NOMO-1 treated with DMSO at 0.1 percent for 48 hours (cell line): ENCODE results near the gene RNASE12.
A peak's percentile ranks its signal among the peaks of the same experiment; 100 is the strongest.
"Not testable (repeated sequence)": the region's sequence is repeated elsewhere in the genome, so short reads cannot be mapped to it uniquely, and the experiment has no call there.

Experiments
- DNase-seq: peaks from one replicate; lab custom pipeline; 2025; ENCODE audit not compliant: unreplicated experiment; lab: John Stamatoyannopoulos, UW

RNASE12 gene

GRCh38 chr14:20591235-20591634, at the start of gene RNASE12:
Gene RNASE12, minus strand, starts transcription at chr14:20591376. Its CDS starts 653 bp downstream, at chr14:20590723.
- no peak for DNase-seq

GRCh38 chr14:20632831-20633691, 41.9 kb upstream of the RNASE12 start:
- peak; percentile 75 for DNase-seq

- DNase-seq, result no peak
Observed at GRCh38 chr14:20632448-20632830, 41.3 kb upstream of the RNASE12 start.

- DNase-seq, result peak; percentile 24
Observed at GRCh38 chr14:20631880-20632389, 40.8 kb upstream of the RNASE12 start.

GRCh38 chr14:20631023-20631879, 40.1 kb upstream of the RNASE12 start:
- DNase-seq, result peak; percentile 37

GRCh38 chr14:20630340-20631022, 39.3 kb upstream of the RNASE12 start:
- DNase-seq, result peak; percentile 29

GRCh38 chr14:20628063-20628854, 37.1 kb upstream of the RNASE12 start:
- no peak for DNase-seq

GRCh38 chr14:20627346-20628027, 36.3 kb upstream of the RNASE12 start:
- DNase-seq, result no peak

GRCh38 chr14:20626274-20626673, 35.1 kb upstream of the RNASE12 start:
- no peak for DNase-seq

GRCh38 chr14:20624495-20625070, 33.4 kb upstream of the RNASE12 start:
- peak; percentile 86 for DNase-seq

GRCh38 chr14:20623798-20624197, 32.6 kb upstream of the RNASE12 start:
- DNase-seq, result peak; percentile 46

GRCh38 chr14:20622816-20623291, 31.7 kb upstream of the RNASE12 start:
- DNase-seq, result no peak

GRCh38 chr14:20620798-20621478, 29.8 kb upstream of the RNASE12 start:
- no peak for DNase-seq

GRCh38 chr14:20619688-20620087, 28.5 kb upstream of the RNASE12 start:
- DNase-seq, result not testable (repeated sequence)

- DNase-seq, result peak; percentile 45
Observed at GRCh38 chr14:20618271-20618749, 27.1 kb upstream of the RNASE12 start.

GRCh38 chr14:20617138-20618003, 26.2 kb upstream of the RNASE12 start:
- no peak for DNase-seq

GRCh38 chr14:20615996-20616395, 24.8 kb upstream of the RNASE12 start:
- DNase-seq, result no peak
